ENCODE measurements around the gene SOD1. TPM values are rescaled to one million over a fixed set of nuclear protein-coding genes. Genes with fewer than 3 reads are reported as not detected.
A peak's percentile ranks its signal among the peaks of the same experiment; 100 is the strongest.

The SOD1 gene
- 100 to 1,000 TPM; 229 to 234 TPM for total RNA-seq

- H3K27ac Mint-ChIP-seq: peak within 1 kb of the TSS; percentile 99
- DNase-seq: peak; percentile 97
- peak; percentile 96 for ATAC-seq
- H3K9me3 Mint-ChIP-seq (ENCODE audit: insufficient read depth): peaks cover 2% of the 10 kb centered on the region
- H3K36me3 Mint-ChIP-seq (ENCODE audit: low read depth): peaks cover 34% of the 10 kb centered on the region
- peak within 1 kb of the TSS; percentile 98 for H3K4me3 Mint-ChIP-seq
- no peaks in the 10 kb centered on the region for H3K27me3 Mint-ChIP-seq (ENCODE audit: low read depth)
- CTCF ChIA-PET: no interaction called here
- peaks cover 74% of the 10 kb centered on the region for H3K4me1 Mint-ChIP-seq (ENCODE audit: low read depth)
- POLR2A ChIA-PET: no interaction called here
These were observed at the start of gene SOD1 for GRCh38 chr21:31659536-31660258. TSS of gene SOD1 (plus strand) at chr21:31659693. CDS start at chr21:31659770, 77 bp downstream.

DNA sequence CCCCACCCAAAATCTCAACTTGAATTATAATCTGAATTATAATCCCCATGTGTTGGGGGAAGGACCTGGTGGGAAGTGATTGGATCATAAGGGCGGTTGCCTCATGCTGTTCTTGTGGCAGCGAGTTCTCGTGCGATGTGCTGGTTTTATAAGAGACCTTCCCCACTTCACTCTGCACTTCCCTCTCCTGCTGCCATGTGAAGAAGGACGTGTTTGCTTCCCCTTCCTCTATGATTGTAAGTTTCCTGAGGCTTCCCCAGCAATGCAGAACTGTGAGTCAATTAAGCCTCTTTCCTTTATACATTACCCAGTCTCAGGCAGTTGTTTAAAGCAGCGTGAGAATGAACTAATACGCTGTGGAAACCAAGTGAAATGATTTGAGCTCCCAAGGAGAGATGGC is 48.0 kb upstream of the SOD1 start:
- ATAC-seq (no peak), DNase-seq (no peak)
- Mint-ChIP-seq H3K9me3 (ENCODE audit: insufficient read depth) (no peaks in the 10 kb centered on the region), H3K4me3 (no peak overlapping the region), H3K27me3 (ENCODE audit: low read depth) (peaks cover 2% of the 10 kb centered on the region), H3K27ac (no peak overlapping the region), H3K4me1 (ENCODE audit: low read depth) (peaks cover 11% of the 10 kb centered on the region), H3K36me3 (ENCODE audit: low read depth) (peaks cover 2% of the 10 kb centered on the region)
- POLR2A ChIA-PET: no interaction called here
- CTCF ChIA-PET: interaction anchor here (1.4 to 1.5 kb wide), 2 partner anchors 398 to 512 kb away, joined by 3 to 4 read pairs; no protein-coding TSS in a partner anchor

DNA sequence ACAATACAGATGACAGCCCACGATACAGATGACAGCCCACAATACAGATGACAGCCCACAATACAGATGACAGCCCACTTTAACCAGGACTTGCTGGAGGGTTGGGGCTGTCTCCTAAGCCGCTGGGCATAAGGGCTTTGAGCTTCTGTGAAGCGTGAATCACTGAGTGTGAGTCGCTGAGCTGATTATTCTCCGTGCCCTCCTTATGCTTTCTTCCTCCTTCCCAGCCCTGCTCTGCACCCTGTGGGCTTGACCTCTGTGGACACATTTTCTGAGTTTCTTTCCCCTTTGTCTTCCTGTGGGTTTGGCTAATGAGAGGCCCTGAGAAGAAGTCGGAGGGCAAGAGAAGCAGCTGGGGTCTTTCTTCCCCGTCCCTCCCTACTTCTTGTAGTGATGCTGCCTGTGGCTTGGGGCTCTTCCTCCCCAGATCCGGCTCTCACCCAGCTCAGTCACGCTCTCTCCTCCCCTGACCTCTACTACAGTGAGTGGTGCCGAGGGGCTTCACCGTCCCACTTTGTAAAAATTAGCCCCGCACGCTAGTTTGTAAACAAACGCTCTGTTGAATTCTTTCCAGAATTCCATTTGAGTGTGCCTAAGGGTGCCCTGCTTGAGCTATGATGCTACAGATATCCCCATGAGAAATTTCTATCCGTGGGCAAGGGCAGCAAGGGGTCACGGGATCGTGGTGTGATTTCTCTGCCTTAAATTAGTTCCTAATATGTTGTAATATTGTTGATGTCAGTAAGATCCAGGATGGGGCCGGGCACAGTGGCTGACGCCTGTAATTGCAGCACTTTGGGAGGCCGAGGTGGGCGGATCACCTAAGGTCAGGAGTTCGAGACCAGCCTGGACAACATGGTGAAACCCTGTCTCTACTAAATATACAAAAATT is 46.4 kb upstream of the SOD1 start:
- H3K4me3 Mint-ChIP-seq: no peak overlapping the region
- peaks cover 2% of the 10 kb centered on the region for H3K27me3 Mint-ChIP-seq (ENCODE audit: low read depth)
- no peaks in the 10 kb centered on the region for H3K9me3 Mint-ChIP-seq (ENCODE audit: insufficient read depth)
- DNase-seq: no peak
- CTCF ChIA-PET: interaction anchor here (1.5 kb wide), 1 partner anchor 400 kb away, joined by 3 read pairs; no protein-coding TSS in a partner anchor
- H3K4me1 Mint-ChIP-seq (ENCODE audit: low read depth): peaks cover 11% of the 10 kb centered on the region
- no peak overlapping the region for H3K27ac Mint-ChIP-seq
- ATAC-seq: no peak
- POLR2A ChIA-PET: no interaction called here
- peaks cover 2% of the 10 kb centered on the region for H3K36me3 Mint-ChIP-seq (ENCODE audit: low read depth)

DNA sequence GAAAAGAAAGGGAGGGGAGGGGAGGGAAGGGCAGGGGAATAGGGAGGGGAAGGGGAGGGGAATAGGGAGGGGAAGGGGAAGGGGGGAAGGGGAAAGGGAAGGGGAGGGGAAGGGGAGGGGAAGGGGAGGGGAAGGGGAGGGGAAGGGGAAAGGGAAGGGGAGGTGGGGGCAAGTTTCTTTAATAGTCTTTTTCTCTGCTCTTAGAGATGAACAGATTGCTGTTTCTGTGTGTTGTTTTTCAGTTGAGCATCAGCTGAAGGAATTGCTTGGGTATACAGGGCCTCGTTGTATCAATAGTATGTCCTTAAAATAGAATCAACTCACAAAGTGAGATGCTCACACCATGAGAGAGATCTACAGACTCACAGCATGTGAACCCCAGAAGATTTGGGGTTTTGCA is 44.8 kb upstream of the SOD1 start:
- peaks cover 4% of the 10 kb centered on the region for H3K36me3 Mint-ChIP-seq (ENCODE audit: low read depth)
- POLR2A ChIA-PET: no interaction called here
- peaks cover 2% of the 10 kb centered on the region for H3K27me3 Mint-ChIP-seq (ENCODE audit: low read depth)
- ATAC-seq: no peak
- H3K9me3 Mint-ChIP-seq (ENCODE audit: insufficient read depth): no peaks in the 10 kb centered on the region
- peaks cover 18% of the 10 kb centered on the region for H3K4me1 Mint-ChIP-seq (ENCODE audit: low read depth)
- no peak for DNase-seq
- H3K4me3 Mint-ChIP-seq: no peak overlapping the region
- CTCF ChIA-PET: no interaction called here
- no peak overlapping the region for H3K27ac Mint-ChIP-seq

DNA sequence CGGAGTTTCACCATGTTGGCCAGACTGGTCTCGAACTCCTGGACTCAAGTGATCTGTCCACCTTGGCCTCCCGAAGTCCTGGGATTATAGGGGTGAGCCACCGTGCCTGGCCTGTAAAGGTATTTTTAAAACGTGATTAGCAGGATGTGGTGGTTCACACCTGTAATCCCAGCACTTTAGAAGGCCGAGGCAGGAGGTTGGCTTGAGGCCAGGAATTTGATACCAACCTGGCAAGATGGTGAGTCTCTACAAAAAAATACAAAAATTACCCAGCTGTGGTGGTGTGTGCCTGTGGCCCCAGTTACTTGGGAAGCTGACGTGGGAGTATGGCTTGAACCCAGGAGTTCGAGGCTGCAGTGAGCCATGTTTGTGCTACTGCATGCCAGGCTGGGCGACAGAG is 43.3 kb upstream of the SOD1 start:
- peaks cover 4% of the 10 kb centered on the region for H3K36me3 Mint-ChIP-seq (ENCODE audit: low read depth)
- POLR2A ChIA-PET: no interaction called here
- no peak overlapping the region for H3K4me3 Mint-ChIP-seq
- H3K9me3 Mint-ChIP-seq (ENCODE audit: insufficient read depth): no peaks in the 10 kb centered on the region
- H3K27me3 Mint-ChIP-seq (ENCODE audit: low read depth): peaks cover 2% of the 10 kb centered on the region
- peaks cover 18% of the 10 kb centered on the region for H3K4me1 Mint-ChIP-seq (ENCODE audit: low read depth)
- CTCF ChIA-PET: no interaction called here
- H3K27ac Mint-ChIP-seq: no peak overlapping the region
- ATAC-seq: no peak
- DNase-seq: no peak

- H3K27ac Mint-ChIP-seq: no peak overlapping the region
- DNase-seq (no peak), ATAC-seq (no peak)
- H3K36me3 Mint-ChIP-seq (ENCODE audit: low read depth): peaks cover 2% of the 10 kb centered on the region
- ChIA-PET CTCF (no interaction called here), POLR2A (no interaction called here)
- H3K27me3 Mint-ChIP-seq (ENCODE audit: low read depth): no peaks in the 10 kb centered on the region
- peaks cover 16% of the 10 kb centered on the region for H3K4me1 Mint-ChIP-seq (ENCODE audit: low read depth)
- no peaks in the 10 kb centered on the region for H3K9me3 Mint-ChIP-seq (ENCODE audit: insufficient read depth)
- no peak overlapping the region for H3K4me3 Mint-ChIP-seq
These were observed 40.6 kb upstream of the SOD1 start for GRCh38 chr21:31618696-31619430.

DNA sequence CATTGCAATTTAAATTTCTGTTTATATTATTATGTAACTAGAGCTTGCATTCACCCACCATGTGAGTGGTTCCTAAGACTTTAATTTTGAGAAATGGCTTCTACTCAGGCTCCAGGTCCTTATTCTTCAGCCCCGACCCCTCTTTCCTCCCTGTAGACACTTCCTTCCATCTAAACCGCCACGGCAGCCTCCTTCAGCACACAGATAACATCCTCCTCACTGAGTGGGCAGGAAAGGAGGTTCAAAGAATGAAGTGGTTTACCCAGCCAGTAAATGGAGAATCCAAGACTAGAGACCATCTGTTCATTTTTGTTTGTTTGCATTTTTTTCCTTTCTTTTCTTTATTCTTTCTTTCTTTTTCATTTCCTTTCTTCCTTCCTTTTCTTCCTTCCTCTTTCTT is 37.1 kb upstream of the SOD1 start:
- Mint-ChIP-seq H3K27ac (peak overlapping the region; percentile 51), H3K4me1 (ENCODE audit: low read depth) (peaks cover 16% of the 10 kb centered on the region), H3K27me3 (ENCODE audit: low read depth) (no peaks in the 10 kb centered on the region), H3K36me3 (ENCODE audit: low read depth) (peaks cover 2% of the 10 kb centered on the region), H3K9me3 (ENCODE audit: insufficient read depth) (no peaks in the 10 kb centered on the region), H3K4me3 (no peak overlapping the region)
- ATAC-seq (no peak), DNase-seq (peak; percentile 36)
- ChIA-PET CTCF (no interaction called here), POLR2A (no interaction called here)

DNA sequence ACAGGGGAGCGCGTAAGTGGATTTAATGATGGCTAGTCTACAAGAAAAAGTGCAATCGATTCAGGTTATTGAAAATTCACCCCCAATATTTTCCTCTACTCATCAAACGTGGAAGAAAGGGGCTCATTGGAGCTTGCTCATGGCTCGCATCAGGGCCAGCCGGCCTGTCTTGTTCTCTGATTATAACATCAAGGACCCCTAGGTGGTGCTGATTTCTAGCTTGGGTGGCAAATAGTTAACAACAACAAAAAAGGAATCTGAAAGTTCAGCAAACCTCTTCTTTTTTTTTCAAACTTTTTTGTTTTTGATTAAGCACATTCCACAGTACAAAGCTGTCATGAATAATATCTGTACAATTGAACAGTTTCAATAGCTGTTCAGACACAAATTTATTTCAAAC is 35.8 kb upstream of the SOD1 start:
- Mint-ChIP-seq H3K27me3 (ENCODE audit: low read depth) (peaks cover 2% of the 10 kb centered on the region), H3K27ac (no peak overlapping the region), H3K4me3 (no peak overlapping the region), H3K36me3 (ENCODE audit: low read depth) (peaks cover 2% of the 10 kb centered on the region), H3K4me1 (ENCODE audit: low read depth) (peaks cover 15% of the 10 kb centered on the region), H3K9me3 (ENCODE audit: insufficient read depth) (no peaks in the 10 kb centered on the region)
- CTCF ChIA-PET: interaction anchor here (1.2 kb wide), 1 partner anchor 20 kb away, joined by 4 read pairs; no protein-coding TSS in a partner anchor
- ATAC-seq (no peak), DNase-seq (no peak)
- POLR2A ChIA-PET: no interaction called here

DNA sequence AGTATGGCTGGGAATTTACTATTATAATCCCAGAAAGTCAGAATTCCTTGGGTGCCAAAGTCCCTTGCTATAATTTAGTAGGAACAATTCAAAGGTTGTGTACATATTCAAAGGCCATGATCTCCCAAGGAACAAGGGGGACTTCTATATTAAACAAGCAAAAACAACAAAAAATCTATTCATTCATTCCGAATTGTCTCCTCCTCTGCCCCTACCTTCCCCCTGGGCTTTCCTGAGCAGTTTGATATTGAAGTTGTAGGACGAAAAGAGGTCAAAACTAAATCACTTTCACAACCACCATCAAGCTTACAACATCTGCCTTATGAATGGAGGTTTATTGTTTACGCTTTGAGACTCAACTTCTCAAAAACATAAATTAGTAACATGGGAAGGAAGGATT is 35.3 kb upstream of the SOD1 start:
- ATAC-seq (no peak), DNase-seq (no peak)
- CTCF ChIA-PET: interaction anchor here (1.2 kb wide), 1 partner anchor 20 kb away, joined by 4 read pairs; no protein-coding TSS in a partner anchor
- Mint-ChIP-seq H3K9me3 (ENCODE audit: insufficient read depth) (no peaks in the 10 kb centered on the region), H3K27me3 (ENCODE audit: low read depth) (peaks cover 2% of the 10 kb centered on the region), H3K4me1 (ENCODE audit: low read depth) (peaks cover 9% of the 10 kb centered on the region), H3K36me3 (ENCODE audit: low read depth) (peaks cover under 1% of the 10 kb centered on the region), H3K27ac (no peak overlapping the region), H3K4me3 (no peak overlapping the region)
- POLR2A ChIA-PET: no interaction called here

DNA sequence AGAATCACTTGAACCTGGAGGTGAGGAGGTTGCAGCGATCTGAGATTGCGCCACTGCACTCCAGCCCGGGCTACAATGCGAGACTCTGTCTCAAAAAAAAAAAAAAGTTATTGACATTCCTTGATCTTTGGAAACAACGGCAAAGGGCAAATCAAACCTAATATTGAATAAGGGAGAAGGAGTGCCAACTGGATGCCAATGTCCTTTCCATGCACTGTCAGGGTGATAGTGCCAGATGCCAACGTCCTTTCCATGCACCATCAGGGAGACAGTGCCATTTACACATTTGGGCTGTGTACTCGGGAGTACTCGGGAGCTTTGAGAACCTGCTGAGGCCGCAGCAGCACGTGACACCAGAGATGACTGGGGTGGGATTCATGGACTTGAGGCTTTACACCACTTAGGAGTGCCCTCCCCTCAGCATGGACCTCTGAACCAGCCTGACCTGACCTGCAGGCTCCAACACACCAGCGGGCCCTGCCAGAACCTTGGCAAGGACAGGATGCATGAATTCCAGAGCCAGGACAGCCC is 34.5 kb upstream of the SOD1 start:
- Mint-ChIP-seq H3K27me3 (ENCODE audit: low read depth) (peaks cover 5% of the 10 kb centered on the region), H3K4me1 (ENCODE audit: low read depth) (peaks cover 8% of the 10 kb centered on the region), H3K36me3 (ENCODE audit: low read depth) (no peaks in the 10 kb centered on the region), H3K9me3 (ENCODE audit: insufficient read depth) (no peaks in the 10 kb centered on the region), H3K27ac (no peak overlapping the region), H3K4me3 (no peak overlapping the region)
- DNase-seq: no peak
- CTCF ChIA-PET: no interaction called here
- no peak for ATAC-seq
- POLR2A ChIA-PET: no interaction called here

- ATAC-seq (no peak), DNase-seq (no peak)
- no peak overlapping the region for H3K27ac Mint-ChIP-seq
- H3K4me3 Mint-ChIP-seq: no peak overlapping the region
- H3K36me3 Mint-ChIP-seq (ENCODE audit: low read depth): peaks cover 2% of the 10 kb centered on the region
- POLR2A ChIA-PET: no interaction called here
- CTCF ChIA-PET: no interaction called here
- peaks cover 5% of the 10 kb centered on the region for H3K27me3 Mint-ChIP-seq (ENCODE audit: low read depth)
- H3K9me3 Mint-ChIP-seq (ENCODE audit: insufficient read depth): no peaks in the 10 kb centered on the region
- H3K4me1 Mint-ChIP-seq (ENCODE audit: low read depth): no peaks in the 10 kb centered on the region
These were observed 29.4 kb upstream of the SOD1 start for GRCh38 chr21:31629972-31630711.
